Mucosa of stomach (tissue), 1 donor: ENCODE measurements around the gene RHNO1.

ENCODE experiments used
- H3K27me3 ChIP-seq: one replicate; pipeline ENCODE4 v1.7.0; 2013; ENCODE audit warnings: mild to moderate bottlenecking, low read length; ENCODE audit not compliant: control insufficient read depth, insufficient read depth
- H3K36me3 ChIP-seq: one replicate; pipeline ENCODE4 v1.7.0; 2013; ENCODE audit warnings: low read length; ENCODE audit not compliant: control insufficient read depth, insufficient read depth
- H3K4me1 ChIP-seq: one replicate; pipeline ENCODE4 v1.7.0; 2013; ENCODE audit warnings: mild to moderate bottlenecking, low read length; ENCODE audit not compliant: control insufficient read depth, insufficient read depth
- H3K4me3 ChIP-seq: one replicate; pipeline ENCODE4 v1.7.0; 2013; ENCODE audit warnings: low read length
- H3K9ac ChIP-seq: one replicate; pipeline ENCODE4 v1.7.0; 2013; ENCODE audit warnings: mild to moderate bottlenecking, low read length, moderate library complexity
- H3K9me3 ChIP-seq: one replicate; pipeline ENCODE4 v1.7.0; 2013; ENCODE audit warnings: mild to moderate bottlenecking, low read length, moderate library complexity; ENCODE audit not compliant: control insufficient read depth
- donor health status: Pancreatic carcinoma.

Gene RHNO1

DNA sequence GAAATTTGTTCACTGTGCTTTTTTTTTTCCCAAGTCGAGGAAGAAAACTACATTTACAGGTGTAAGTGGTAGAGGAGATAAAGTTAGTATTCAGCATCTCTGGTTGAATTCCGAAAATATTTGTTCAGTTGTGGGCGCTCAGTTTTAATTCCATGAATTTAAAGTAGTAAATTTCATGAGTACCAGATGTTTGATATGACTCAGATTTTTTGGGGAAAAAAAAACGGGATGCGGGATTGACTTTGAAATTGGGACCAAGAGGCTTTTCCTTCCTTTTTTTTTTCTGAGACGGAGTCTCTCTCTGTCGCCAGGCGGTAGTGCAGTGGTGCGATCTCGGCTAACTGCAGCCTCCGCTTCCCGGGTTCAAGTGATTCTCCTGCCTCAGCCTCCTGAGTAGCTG, 15.2 kb downstream of the RHNO1 start:
- H3K36me3 ChIP-seq = no peaks in the 10 kb centered on the region
- H3K4me1 ChIP-seq = peaks cover 5% of the 10 kb centered on the region
- no peaks in the 10 kb centered on the region for H3K9me3 ChIP-seq
- H3K9ac ChIP-seq = no peak overlapping the region
- H3K27me3 ChIP-seq = no peaks in the 10 kb centered on the region
- H3K4me3 ChIP-seq = no peak overlapping the region

DNA sequence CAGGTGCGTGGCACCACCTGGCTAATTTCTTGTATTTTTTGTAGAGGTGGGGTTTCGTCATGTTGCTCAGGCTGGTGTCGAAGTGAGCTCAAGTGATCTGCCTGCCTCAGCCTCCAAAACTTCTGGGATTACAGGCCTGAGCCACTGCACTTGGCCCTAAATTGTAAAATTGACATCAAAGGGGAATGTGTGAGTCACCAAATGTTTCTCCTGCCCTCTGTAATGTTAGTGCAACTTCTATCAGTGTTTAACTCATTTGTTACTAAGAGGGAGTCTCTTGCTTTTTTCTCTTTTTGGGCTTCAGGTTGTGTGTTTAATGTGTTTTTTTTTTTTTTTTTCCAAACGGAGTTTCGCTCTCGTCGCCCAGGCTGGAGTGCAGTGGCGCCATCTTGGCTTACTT, 16.0 kb downstream of the RHNO1 start:
- Histone ChIP-seq H3K27me3 (no peaks in the 10 kb centered on the region), H3K9me3 (no peaks in the 10 kb centered on the region), H3K4me3 (no peak overlapping the region), H3K36me3 (no peaks in the 10 kb centered on the region), H3K9ac (no peak overlapping the region), H3K4me1 (peaks cover 5% of the 10 kb centered on the region)

DNA sequence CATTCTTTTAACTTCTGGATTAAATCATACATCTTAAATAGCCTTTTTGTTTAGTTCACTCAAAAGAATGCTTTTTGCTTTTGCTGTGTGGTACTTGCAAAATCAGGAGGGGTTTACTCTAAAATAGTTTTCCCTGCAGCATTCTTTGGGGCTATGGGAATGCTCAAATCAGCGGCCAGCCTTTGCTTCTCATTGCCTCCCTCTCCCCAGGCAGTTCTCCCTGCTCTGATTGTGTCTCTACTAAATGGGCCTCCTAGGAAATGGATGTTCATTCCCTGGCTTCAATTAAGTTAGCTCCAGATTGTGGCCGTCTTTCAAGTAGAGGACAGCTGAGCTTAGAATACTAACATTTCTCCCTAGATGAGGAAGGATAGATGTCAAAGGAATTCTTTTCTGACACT, 18.0 kb downstream of the RHNO1 start:
- Histone ChIP-seq H3K4me1 (peaks cover 4% of the 10 kb centered on the region), H3K9ac (no peak overlapping the region), H3K36me3 (no peaks in the 10 kb centered on the region), H3K27me3 (no peaks in the 10 kb centered on the region), H3K9me3 (no peaks in the 10 kb centered on the region), H3K4me3 (no peak overlapping the region)

DNA sequence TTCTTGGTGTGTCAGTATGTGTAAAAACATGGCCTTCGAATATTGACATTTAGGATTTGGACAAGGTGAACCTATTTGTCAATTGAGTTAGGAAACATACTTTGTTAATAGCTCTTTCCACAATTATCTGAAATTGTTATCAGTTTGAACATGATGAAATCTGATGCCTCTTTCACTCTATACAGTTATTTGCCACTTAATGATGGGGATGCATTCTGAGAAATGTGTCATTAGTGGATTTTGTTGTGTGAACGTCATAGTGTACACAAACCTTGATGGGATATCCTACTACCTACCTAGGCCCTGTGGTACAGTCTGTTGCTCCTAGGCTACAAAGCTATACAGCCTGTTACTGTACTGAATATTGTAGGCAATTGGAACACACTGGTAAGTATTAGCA, 18.5 kb downstream of the RHNO1 start:
- Histone ChIP-seq H3K4me1 (no peaks in the 10 kb centered on the region), H3K4me3 (no peak overlapping the region)

DNA sequence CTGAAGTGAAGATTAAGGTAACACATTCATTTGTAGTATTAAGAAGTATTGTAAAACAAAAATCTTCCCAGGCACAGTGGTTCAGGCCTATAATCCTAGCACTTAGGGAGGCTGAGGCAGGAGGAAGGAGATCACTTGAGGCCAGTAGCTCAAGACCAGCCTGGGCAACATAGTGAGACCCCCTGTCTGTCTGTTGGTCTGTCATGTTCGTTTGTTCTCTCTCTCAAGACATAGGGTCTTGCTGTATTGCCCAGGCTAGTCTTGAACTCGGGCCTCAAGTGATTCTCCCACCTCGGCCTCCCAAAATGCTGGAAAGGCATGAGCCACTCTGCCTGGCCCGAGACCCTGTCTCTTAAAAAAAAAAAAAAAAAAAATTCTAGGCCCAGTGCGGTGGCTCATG, 20.4 kb downstream of the RHNO1 start:
- H3K9me3 ChIP-seq = no peaks in the 10 kb centered on the region
- no peak overlapping the region for H3K9ac ChIP-seq
- H3K27me3 ChIP-seq = no peaks in the 10 kb centered on the region
- no peak overlapping the region for H3K4me3 ChIP-seq
- H3K4me1 ChIP-seq = peaks cover 3% of the 10 kb centered on the region
- no peaks in the 10 kb centered on the region for H3K36me3 ChIP-seq

More for the DNA sequence above, 18.5 kb downstream of the RHNO1 start:
- no peaks in the 10 kb centered on the region for H3K9me3 ChIP-seq
- no peaks in the 10 kb centered on the region for H3K36me3 ChIP-seq
- H3K27me3 ChIP-seq = no peaks in the 10 kb centered on the region
- H3K9ac ChIP-seq = no peak overlapping the region

DNA sequence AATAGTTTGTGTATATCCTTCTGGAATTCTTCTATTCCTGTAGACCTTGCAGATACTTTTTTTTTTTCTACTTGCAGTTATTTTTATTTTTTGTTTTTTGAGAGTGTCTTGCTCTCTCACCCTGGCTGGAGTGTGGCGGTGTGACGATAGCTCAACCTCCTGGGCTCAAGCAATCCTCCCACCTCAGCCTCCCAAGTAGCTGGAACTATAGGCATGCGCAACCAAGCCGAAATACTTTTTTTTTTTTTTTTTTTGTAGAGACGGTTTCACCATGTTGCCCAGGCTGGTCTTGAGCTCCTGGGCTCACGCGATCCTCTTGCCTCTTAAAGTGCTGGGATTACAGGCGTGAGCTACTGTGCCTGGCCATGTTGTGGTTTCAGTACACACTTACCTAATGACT, 23.6 kb downstream of the RHNO1 start:
- no peak overlapping the region for H3K4me3 ChIP-seq
- H3K27me3 ChIP-seq = no peaks in the 10 kb centered on the region
- H3K4me1 ChIP-seq = peaks cover 5% of the 10 kb centered on the region
- no peaks in the 10 kb centered on the region for H3K9me3 ChIP-seq
- H3K9ac ChIP-seq = no peak overlapping the region
- no peaks in the 10 kb centered on the region for H3K36me3 ChIP-seq

DNA sequence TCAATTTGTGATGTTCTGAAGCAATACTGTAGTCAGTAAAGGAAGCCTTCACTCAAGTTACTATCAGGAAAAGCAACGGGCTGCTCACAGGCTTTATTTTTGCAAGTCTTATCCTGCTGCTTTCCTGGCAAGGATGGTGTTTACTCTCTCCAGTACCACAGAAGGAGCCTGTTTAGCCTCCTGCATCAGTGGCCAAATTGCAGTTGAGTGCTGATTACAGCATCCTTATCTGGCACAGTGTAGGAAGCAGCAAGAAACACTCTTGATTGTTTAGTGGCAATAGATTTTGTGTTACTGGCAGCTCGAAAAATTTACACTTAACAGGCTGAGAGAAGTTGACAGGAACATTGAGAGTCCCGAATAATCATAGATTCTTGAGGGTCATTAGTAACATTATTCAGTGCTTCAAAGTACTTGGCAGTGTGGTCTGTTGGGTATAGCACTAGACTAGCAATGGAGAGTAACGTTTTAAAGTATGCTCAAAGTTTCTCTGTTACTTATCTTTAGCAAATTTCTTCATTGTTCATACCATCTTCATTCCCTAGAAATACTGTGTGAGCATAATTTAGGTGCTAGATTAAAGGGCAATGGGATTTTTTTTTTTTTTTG, 25.4 kb downstream of the RHNO1 start:
- no peaks in the 10 kb centered on the region for H3K9me3 ChIP-seq
- H3K27me3 ChIP-seq = no peaks in the 10 kb centered on the region
- peaks cover 5% of the 10 kb centered on the region for H3K4me1 ChIP-seq
- H3K9ac ChIP-seq = no peak overlapping the region
- H3K36me3 ChIP-seq = no peaks in the 10 kb centered on the region
- H3K4me3 ChIP-seq = no peak overlapping the region

DNA sequence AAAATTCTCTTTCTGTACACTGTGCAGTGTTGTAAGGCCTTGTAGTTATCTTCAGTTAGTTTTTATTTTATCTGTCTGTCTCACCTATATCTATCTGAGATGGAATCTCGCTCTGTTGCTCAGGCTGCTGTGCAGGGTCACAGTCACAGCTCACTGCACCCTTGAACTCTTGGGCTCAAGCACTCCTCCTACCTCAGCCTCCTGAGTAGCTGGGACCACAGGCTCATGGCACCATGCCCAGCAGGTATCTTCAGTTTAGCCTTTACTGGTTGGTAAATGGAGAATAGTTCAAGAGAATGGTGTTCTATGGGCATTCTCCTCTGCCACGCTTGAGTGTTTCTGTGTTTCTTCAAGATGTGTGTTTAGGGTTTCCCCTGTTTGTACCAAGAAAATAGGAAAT, 27.2 kb downstream of the RHNO1 start:
- Histone ChIP-seq H3K9ac (no peak overlapping the region), H3K4me3 (no peak overlapping the region)

DNA sequence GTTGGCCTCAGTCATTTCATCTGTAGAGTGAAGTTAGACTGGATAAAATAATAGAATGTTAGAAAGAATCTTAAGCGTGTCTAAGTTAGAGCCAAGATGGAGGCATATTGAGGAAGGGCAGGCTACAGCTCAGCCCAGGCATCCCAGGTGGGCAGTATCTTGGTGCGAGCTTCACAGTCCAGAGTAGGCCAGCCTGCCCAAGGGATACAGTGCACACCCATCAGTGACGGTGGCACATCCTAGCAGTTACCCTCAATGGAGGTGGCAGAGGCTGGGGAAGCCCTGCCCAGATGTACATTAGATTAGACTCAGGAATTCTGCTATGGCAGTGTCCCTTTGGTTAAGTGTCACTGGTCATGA, 35.2 kb downstream of the RHNO1 start:
- H3K4me1 ChIP-seq = no peaks in the 10 kb centered on the region
- H3K36me3 ChIP-seq = no peaks in the 10 kb centered on the region
- H3K27me3 ChIP-seq = no peaks in the 10 kb centered on the region
- no peaks in the 10 kb centered on the region for H3K9me3 ChIP-seq
- H3K9ac ChIP-seq = no peak overlapping the region
- H3K4me3 ChIP-seq = no peak overlapping the region

More for the DNA sequence above, 27.2 kb downstream of the RHNO1 start:
- H3K4me1 ChIP-seq = peaks cover 5% of the 10 kb centered on the region
- H3K27me3 ChIP-seq = no peaks in the 10 kb centered on the region
- H3K9me3 ChIP-seq = no peaks in the 10 kb centered on the region
- no peaks in the 10 kb centered on the region for H3K36me3 ChIP-seq

DNA sequence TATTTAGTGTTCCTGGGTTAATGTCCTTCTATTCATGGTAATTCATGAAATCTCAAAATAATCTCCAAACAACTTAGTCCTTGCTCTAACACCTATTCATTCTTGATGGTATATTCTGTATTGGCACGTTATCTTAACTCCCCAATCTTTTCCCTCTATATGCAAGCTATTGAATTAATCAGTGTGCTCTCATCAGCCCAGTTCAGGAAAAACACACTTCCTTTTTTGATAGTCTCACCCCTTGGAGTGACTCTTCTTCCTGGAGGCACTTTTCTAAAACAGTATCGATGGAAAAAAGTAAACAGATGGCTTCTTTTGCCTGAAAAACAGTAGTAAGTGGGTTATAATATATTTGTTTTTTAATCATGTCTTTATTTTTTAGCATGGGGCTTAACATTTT, 42.2 kb downstream of the RHNO1 start:
- no peak overlapping the region for H3K4me3 ChIP-seq
- no peak overlapping the region for H3K9ac ChIP-seq
- no peaks in the 10 kb centered on the region for H3K9me3 ChIP-seq
- H3K36me3 ChIP-seq = peaks cover 9% of the 10 kb centered on the region
- H3K4me1 ChIP-seq = no peaks in the 10 kb centered on the region
- H3K27me3 ChIP-seq = no peaks in the 10 kb centered on the region

DNA sequence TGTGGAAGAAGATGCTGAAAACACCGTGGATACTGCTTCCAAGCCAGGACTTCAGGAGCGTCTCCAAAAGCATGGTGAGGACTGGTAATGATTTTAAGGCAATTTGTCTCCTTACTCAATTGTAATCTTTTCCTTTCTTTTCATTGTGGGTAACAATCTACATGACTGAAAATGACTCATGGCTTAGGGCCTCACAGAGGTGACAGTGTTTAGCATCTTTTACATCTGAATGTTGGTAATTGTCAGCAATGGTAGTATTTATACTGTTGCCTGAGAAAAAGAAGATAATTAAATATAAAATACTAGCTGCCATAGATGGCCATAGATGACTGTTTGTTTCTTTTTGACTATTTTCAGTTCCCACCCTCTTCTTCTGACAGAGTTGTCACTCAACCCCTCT, 45.3 kb downstream of the RHNO1 start:
- no peak overlapping the region for H3K9ac ChIP-seq
- H3K36me3 ChIP-seq = peaks cover 10% of the 10 kb centered on the region
- no peaks in the 10 kb centered on the region for H3K4me1 ChIP-seq
- no peak overlapping the region for H3K4me3 ChIP-seq
- H3K27me3 ChIP-seq = no peaks in the 10 kb centered on the region
- no peaks in the 10 kb centered on the region for H3K9me3 ChIP-seq

DNA sequence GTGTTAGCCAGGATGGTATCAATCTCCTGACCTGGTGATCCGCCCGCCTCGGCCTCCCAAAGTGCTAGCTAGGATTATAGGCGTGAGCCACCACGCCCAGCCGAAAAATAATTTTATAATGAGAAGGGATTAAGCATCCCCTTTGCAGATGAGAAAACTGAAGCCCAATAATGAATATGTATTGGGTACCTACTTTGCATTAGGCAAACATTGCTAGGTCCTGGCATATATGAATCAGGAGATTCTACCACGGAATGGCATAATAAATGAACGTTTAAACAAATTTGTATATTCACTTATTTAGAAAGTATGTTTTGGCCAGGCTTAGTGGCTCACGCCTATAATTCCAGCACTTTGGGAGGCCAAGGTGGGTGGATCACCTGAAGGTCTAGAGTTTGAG, 46.0 kb downstream of the RHNO1 start:
- peaks cover 10% of the 10 kb centered on the region for H3K36me3 ChIP-seq

DNA sequence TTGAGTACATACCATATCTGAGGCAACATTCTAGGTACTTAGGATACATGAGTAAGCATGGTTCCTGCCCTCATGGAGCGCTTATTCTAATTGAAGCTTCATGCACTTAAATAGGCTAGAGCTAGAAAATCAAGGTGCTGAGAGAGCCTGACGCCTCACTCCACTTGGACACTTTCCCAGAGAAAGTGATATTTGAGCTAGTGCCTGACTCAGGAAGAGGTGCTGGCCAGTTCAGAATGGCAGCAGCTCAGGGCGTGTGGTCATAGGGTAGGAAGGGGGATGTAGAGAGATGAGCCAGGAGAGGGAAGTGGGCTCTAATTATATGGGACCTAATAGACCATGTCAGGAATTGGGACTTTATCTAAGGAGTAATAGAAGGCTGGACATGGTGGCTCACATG, 47.0 kb downstream of the RHNO1 start:
- Histone ChIP-seq H3K36me3 (peaks cover 10% of the 10 kb centered on the region), H3K9me3 (no peaks in the 10 kb centered on the region), H3K4me3 (no peak overlapping the region), H3K27me3 (no peaks in the 10 kb centered on the region), H3K4me1 (no peaks in the 10 kb centered on the region), H3K9ac (no peak overlapping the region)

More for the DNA sequence above, 46.0 kb downstream of the RHNO1 start:
- H3K9ac ChIP-seq = no peak overlapping the region
- H3K4me3 ChIP-seq = no peak overlapping the region
- H3K4me1 ChIP-seq = no peaks in the 10 kb centered on the region
- H3K9me3 ChIP-seq = no peaks in the 10 kb centered on the region
- H3K27me3 ChIP-seq = no peaks in the 10 kb centered on the region
